Activated naive CD4-positive, alpha-beta T cell treated with anti-CD3 and anti-CD28 coated beads, Interleukin-2, amount 50 U/mL, for 16 hours (primary cell): Measurements from ENCODE around the gene C4orf36.

Experiments
- DNase-seq: peaks from one replicate; pipeline ENCODE4 v3.0.0-alpha.2; 2020

Gene C4orf36, protein sequence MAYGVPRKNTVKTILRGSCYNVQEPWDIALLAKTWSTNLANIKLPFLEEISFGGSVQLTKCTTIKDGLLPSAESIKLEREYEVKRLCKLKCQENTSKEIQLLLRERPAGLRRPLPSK

GRCh38 chr4:86891762-86892635 lies at the start of gene C4orf36:
C4orf36 (minus strand) TSS chr4:86892422; CDS start chr4:86891520, 902 bp downstream.
- DNase-seq = peak; percentile 33

DNA sequence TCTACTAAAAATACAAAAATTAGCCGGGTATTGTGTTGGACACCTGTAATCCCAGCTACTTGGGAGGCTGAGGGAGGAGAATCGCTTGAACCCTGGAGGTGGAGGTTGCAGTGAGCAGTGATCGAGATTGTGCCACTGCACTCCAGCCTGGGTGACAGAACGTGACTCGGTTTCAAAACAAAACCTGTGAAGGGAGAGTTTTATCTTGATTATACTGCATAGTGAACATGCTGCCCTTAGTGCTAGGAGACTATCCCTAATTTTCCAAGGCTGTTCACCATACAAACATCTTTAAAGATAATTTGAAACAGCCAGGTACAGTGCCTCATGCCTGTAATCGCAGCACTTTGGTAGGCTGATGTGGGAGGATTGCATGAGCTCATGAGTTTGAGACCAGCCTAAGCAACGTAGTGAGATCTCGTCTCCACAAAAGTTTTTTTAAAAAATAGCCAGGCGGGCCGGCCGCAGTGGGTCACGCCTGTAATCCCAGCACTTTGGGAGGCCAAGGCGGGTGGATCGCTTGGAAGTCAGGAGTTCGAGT lies 48.8 kb upstream of the C4orf36 start:
- DNase-seq = no peak

DNA sequence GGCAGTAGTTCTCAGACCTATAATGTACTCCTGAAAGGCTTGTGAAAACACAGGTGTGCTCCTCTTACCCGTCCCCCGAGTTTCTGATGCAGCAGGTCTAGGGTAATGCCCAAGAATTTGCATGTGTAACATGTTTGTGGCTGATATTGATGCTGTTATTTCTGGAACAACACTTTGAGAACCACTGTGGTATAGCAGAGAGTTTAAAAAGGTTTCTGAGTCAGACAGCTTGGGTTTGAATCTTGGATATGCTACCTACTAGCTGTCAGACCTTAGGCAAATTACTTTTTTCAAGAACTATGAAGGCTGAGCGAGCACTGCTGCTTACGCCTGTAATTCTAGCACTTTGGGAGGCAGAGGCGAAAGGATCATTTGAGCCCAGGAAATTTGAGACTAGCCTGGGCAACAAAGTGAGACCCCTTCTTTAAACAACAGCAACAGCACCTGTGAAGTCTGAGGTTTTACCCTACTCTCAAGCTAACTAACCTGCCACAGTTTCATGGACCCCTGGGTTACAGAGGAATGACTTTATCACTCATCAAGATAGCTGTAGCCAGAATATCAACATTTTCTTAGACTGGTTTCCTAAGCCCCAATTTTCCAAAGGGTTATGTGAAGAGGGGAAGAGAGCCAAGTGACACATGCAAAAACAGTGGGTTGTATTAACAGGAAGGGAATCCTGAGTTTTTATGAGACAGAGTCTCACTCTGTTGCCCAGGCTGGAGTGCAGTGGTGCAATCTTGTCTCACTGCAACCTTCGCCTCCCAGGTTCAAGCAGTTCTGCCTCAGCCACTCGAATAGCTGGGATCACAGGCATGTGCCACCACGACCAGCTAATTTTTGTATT lies 47.7 kb upstream of the C4orf36 start:
- peak; percentile 33 for DNase-seq

- DNase-seq = no peak
These were observed 46.7 kb upstream of the C4orf36 start for GRCh38 chr4:86938771-86939520.

- peak; percentile 78 for DNase-seq
These were observed 43.9 kb upstream of the C4orf36 start for GRCh38 chr4:86935853-86936733.

DNA sequence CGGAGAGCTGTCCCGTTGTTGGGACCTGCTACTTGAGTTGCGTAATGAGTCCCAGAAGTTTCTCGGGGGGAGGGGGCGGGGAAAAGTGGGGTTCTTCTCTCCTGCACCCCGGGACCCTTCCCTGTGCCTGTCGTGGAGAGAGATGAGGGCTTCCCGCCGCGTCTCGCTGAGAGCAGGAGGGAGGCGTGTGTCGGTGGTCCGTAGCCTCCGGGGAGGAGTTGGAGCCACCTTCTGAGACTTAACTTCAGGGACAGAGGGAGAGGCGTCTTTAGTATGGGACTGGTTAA lies 43.3 kb upstream of the C4orf36 start:
- no peak for DNase-seq

DNA sequence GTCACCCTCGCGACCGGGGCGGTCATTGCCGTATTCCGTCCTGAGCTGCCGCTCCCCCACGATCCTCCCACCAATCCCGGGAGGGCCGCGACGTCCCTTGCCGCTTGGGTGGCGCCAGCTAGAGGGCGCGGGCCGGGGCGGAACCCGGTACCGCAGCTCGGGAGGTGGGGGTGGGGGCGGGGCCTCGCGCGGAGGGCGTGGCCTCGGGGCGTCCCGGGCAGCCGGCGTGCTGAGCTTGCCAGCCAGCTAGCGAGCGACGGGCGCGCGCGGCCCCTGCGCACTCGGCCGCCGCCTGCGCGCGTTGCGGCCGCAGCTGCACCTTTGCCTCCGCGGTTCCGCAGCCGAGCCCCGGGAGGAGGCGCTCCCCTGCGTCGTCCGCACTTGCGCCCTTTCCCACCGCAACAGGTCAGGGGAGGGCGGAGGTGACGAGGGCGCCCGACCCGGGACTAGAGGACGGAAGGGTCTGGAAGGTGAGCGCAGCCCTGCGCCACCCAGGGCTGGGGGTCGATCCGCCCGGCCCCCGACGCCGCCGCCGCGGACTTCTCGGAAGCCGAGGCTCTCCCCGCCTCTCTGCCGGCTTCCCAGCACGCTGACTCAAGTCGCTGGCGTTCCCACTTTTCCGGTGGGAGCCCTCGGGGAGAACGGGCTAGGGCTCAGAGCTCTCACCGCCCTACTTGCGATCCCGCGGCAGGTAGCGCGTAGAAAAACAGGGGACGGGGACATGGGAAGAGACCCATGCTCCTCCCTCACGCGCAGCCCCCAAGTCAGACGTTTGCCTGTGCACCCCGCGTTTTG lies 42.7 kb upstream of the C4orf36 start, which contains the start of gene AFF1:
Gene AFF1 (plus strand): TSS at position 241 of the 795 bp plus-strand sequence. CDS start 13,523 bp downstream, outside the sequence.
- peak; percentile 88 for DNase-seq

GRCh38 chr4:86934147-86934770 lies 42.0 kb upstream of the C4orf36 start:
- no peak for DNase-seq

DNA sequence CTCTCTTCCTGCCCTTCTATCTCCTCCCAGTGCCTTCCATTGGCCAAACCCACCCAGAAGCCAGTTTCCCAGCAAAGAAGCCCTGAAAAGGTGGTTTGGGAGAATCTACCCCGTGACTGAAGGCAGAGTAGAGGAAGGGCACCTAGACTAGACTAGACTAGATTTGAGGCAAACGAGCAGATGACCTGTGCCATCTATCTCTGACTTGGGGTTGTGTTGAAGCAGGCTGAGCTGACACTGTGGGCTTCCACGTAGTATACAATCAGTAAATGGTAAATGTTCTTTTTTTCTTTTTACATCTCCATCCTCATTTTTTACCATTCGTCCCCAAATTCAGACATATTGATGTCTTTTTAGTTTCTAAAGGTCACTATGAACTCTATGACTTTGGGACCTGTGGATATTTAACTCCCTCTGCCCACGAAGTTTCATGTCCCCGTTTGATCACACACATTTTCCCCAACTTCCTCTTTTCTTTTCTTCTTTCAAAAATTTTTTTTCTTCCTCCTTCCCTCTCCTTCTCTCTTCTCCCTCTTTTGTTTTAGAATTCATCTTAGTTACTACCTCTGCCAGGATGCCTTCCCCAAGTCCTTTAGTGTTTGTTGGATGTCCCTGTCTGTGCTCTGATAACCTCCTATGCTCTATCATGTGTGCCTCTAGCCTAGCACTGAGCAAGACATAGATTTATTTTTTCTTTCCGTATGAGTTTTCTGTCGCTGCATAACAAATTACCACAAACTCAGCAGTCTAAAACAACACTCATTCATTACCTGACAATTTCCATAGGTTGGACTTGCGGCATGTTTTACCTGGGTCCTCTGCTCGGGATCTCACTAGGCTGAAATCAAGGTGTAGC lies 36.4 kb upstream of the C4orf36 start:
- no peak for DNase-seq

- no peak for DNase-seq
These were observed 35.7 kb upstream of the C4orf36 start for GRCh38 chr4:86927843-86928395.

- no peak for DNase-seq
These were observed 34.3 kb upstream of the C4orf36 start for GRCh38 chr4:86926435-86927086.

GRCh38 chr4:86924811-86925210 lies 32.6 kb upstream of the C4orf36 start:
- no peak for DNase-seq

DNA sequence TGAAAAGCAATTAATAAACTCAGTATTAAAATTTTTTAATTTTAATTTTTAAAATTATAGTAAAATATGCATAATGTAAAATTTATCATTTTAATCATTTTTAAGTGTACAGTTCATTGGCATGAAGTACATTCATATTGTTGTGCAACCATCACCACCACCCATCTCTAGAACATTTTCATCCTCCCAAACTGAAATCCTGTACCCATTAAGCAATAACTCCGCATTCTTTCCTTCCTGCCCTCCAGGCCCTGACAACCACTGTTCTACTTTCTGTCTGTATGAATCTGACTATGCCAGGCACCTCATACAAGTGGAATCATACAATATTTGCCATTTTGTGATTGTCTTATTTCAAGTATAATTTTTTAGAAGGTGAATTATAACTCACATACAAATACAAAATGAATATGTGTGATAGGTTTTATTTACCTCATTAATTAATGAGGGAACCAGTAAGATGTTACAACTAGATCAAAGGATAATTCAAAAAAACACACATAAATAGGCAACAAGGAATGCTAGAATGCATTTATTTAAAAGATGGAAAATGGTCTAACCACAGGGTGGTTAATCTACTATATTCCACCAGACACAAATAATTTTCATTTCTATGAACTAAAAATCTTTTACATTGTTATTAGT lies 29.5 kb upstream of the C4orf36 start:
- DNase-seq = no peak

DNA sequence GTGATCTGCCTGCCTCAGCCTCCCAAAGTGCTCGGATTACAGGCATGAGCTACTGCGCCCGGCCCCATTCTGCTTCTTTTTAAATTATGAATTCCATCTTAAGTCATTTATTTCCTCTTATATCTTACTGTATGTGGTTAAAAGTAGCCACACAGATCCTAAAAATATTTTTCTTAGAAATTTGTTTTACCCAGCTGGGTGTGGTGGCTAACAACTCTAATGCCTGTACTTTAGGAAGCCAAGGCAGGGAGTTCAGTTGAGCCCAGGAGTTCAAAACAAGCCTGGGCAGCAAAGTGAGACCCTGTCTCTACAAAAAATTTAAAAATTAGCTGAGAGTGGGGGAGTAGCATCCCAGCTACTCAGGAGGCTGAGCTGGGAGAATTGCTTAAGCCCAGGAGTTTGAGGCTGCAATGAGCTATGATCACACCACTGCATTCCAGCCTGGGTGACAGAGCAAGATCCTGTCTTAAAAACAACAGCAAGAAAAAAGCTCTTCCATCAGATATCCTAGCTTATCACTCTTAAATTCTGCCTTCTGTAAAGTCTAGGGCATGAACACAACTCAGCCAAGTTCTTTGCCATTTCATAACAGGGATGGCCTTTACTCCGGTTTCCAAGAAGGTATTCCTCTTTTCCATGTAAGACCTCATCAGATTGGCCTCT lies 27.5 kb upstream of the C4orf36 start:
- no peak for DNase-seq

DNA sequence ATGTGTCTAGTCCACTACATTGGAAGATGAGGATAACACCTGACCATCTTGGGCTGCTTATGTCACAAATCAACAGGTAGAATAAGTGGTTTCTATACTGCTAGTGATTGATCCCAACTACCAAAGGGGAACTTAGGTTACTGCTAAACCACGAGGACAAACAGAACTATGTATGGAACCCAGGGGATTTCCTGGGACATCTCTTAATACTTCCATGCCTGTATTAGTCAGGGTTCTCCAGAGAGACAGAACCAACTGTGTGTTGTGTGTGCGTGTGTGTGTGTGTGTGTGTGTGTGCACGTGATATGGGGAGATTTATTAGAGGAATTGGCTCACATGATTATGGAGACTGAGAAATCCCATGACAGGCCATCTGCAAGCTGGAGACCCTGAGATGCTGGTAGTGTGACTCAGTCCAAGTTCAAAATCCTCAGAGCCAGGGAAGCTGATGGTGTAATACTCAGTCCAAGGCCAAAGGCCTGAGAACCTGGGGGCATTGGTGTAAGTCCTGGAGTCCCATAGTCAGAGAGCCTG lies 26.4 kb upstream of the C4orf36 start:
- no peak for DNase-seq

DNA sequence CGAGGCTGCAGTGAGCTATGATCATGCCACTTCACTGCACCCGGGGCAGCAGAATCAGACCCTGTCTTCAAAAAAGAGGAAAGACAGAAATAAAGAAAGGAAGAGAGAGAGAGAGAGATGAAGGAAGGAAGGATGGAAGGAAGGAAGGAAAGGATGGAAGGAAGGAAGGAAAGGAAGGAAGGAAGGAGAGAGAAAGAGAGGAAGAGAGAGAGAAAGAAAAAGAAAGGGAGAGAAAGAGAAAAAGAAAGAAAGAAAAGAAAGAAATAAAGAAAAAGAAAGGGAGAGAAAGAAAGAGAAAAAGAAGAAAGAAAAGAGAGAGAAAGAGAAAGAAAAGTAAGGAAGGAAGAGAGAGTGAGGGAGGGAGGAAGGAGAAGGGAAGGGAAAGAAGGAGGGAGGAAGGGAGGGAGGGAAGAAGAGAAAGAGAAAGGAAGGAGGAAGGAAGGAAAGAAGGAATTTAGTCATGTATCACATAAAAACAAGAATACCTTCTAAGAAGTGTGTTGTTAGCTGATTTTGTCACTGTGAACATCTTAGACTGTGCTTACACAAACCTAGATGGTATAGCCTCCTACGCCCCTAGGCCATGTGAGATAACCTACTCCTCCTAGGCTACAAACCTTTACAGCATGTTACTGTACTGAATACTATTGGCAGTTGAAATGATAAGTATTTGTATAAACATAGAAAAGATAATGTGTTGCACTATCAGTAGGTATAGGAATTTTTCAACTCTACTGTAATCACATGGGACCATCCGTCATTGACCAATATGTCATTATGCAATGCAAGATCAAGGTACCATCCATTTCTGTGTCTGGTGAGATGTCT lies 25.2 kb upstream of the C4orf36 start:
- no peak for DNase-seq
